Lower leg skin (tissue), 3 donors: Measurements from ENCODE around the gene BCL6B.

Experiments
- POLR2A ChIP-seq, 2 donors: fragments of 450-650 bp; IDR thresholded peaks; one replicate each; pipeline ENCODE4 v1.6.1; 2016 to 2017; ENCODE audit warnings: antibody characterized with exemption in 2 of 2, mild to moderate bottlenecking in 1 of 2, moderate library complexity in 1 of 2
- TF ChIP-seq, protein P1 (sequence below), 3 donors: fragments of 450-650 bp; IDR thresholded peaks; one replicate each; pipeline ENCODE4 v1.5.1; 2016; ENCODE audit warnings: antibody characterized with exemption in 3 of 3, mild to moderate bottlenecking in 3 of 3, moderate library complexity in 2 of 3

DNA sequence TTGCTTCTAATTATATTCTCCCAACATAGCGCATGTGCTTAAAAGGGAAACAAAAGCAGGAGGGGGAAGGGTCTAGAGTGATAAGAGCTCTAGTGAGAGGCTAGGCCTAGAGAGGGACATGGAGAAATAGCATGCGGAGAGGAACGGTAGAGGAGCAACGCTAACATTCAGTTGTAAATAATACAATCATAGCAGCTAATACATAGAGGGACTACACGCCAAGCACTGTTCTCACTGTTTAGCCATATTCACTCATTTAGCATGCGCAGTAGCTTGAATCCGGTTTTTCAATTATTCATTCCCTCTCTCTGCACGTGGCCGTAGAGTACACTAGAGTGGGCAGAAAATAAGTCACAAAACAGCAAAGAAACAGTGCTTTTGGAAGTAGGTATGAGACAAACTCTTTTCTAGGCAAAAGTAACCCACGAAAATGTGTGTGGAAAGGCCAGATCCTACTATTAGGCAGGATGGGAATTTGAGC, 28.7 kb upstream of the BCL6B start:
- TF ChIP-seq, protein P1, sequence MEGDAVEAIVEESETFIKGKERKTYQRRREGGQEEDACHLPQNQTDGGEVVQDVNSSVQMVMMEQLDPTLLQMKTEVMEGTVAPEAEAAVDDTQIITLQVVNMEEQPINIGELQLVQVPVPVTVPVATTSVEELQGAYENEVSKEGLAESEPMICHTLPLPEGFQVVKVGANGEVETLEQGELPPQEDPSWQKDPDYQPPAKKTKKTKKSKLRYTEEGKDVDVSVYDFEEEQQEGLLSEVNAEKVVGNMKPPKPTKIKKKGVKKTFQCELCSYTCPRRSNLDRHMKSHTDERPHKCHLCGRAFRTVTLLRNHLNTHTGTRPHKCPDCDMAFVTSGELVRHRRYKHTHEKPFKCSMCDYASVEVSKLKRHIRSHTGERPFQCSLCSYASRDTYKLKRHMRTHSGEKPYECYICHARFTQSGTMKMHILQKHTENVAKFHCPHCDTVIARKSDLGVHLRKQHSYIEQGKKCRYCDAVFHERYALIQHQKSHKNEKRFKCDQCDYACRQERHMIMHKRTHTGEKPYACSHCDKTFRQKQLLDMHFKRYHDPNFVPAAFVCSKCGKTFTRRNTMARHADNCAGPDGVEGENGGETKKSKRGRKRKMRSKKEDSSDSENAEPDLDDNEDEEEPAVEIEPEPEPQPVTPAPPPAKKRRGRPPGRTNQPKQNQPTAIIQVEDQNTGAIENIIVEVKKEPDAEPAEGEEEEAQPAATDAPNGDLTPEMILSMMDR (IDR thresholded peaks at IDR 0.05): no peak
- no peak for TF ChIP-seq POLR2A (IDR thresholded peaks at IDR 0.05)
